Measurements from ENCODE around the gene USF2. TPM values are rescaled to one million over a fixed set of nuclear protein-coding genes. Genes with fewer than 3 reads are reported as not detected.
"Not testable (repeated sequence)": the region's sequence is repeated elsewhere in the genome, so short reads cannot be mapped to it uniquely, and the experiment has no call there.

The USF2 gene
- total RNA-seq, 1 donor from 2014 or later: 37.0 TPM

DNA sequence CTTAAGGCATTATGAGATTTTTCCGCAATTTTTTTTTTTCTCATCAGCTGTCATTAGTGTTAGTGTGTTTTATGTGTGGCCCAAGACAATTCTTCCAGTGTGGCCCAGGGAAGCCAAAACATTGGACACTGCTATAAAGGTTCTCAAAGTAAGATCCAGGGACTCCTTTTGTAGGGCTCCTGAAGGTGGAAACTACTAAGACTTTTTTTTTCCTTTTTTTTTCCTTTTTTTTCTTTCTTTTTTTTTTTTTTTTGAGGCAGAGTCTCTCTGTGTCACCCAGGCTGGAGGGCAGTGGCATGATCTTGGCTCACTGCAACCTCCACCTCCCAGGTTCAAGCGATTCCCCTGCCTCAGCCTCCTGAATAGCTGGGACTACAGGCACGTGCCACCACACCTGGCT is 16.7 kb downstream of the USF2 start:
- not testable (repeated sequence) for DNase-seq

DNA sequence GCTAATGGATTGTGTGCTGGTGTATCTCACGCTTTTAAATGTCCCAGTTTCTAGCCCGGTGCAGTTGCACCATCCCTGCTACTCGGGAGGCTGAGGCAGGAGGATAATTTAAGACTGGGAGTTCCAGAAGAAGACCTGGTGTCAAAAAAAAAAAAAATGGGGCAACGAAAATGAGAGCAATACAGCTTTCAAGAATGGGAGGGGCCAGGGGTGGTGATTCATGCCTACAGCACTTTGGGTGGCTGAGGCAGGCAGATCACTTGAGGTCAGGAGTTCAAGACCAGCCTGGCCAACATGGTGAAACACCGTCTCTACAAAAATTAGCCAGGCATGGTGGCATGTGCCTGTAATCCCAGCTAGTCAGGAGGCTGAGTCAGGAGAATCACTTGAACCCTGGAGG is 17.3 kb downstream of the USF2 start:
- not testable (repeated sequence) for DNase-seq

DNA sequence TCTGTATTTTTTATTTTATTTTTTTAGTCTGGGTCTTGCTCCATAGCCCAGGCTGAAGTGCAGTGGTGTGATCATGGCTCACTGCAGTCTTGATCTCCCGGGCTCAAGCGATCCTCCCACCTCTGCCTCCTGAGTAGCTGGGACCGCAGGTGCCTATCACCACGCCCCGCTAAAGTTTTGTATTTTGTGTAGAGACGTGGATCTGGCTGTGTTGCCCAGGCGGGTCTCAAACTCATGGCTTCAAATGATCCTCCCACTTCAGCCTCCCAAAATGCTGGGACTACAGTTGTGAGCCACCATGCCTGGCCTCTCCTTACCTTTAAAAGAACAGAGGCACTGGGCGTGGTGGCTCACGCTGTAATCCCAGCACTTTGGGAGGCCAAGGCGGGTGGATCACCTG is 19.0 kb downstream of the USF2 start:
- no peak for DNase-seq

DNA sequence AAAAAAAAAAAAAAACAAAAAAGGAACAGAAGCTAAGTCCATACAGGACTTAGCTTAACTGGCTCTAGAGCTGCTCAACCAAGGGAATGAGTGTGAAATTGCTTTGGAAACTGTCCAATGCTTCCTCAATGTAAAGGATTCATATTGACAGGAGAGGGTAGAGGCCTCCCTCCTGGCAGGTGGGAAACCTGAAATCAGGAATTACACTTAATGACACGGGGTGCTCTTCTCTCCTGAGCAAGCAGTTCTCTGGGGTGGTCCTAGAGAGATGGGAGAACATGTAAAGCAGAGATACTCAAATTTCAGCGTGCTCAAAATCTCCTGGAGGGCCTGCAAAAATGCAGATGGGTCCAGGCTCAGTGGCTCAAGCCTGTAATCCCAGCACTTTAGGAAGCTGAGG is 19.6 kb downstream of the USF2 start:
- no peak for DNase-seq

DNA sequence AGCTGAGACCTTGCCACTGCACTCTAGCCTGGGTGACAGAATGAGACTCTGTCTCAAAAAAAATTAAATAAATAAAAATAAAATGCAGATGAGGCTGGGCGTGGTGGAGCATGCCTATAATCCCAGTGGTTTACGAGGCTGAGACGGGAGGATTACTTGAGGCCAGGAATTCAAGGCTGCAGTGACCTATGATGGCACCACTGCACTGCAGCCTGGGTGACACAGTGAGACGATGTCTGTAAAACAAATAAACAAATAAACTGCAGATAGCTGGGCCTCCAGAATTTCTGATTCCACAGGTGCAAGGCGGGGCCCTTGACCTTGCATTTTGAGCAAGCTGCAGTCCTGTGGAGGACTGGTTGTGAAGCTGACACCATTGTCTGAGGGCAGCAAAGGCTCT is 20.1 kb downstream of the USF2 start:
- no peak for DNase-seq

DNA sequence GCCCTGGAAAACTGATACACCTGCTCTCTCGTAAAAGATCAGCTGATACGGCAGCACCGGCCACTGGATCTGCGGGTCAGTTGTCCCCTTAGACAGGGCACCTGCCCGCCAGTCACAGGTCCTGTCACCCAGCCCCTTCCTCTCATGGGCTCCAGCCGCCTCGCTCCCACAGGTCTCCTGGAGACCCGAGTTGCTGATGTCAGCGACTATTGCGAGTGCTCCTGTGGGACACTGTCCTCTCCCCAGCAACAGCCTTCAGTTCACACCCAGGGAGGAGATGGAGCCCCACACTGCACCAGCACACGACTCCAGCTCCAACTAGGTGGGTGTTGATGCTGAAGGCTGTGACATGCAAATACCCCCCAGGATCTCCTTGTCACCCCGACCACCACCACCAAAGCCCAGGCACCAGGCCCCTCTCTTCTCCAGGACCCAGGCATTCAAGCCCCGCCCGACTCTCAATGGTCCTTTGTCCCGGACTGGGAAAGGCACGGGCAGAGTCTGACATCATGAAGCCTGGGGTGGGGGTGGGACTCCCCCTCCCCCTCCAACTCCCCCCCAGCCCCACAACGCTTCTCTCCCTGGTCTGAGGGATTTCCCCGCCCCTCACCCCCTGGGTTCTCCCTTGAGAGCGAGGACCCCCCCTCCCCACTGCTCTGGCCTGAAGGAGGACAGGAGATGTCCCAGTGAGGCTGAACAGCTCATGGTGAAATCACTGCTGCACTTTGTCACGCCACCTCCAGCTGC is 21.8 kb downstream of the USF2 start:
- no peak for DNase-seq

DNA sequence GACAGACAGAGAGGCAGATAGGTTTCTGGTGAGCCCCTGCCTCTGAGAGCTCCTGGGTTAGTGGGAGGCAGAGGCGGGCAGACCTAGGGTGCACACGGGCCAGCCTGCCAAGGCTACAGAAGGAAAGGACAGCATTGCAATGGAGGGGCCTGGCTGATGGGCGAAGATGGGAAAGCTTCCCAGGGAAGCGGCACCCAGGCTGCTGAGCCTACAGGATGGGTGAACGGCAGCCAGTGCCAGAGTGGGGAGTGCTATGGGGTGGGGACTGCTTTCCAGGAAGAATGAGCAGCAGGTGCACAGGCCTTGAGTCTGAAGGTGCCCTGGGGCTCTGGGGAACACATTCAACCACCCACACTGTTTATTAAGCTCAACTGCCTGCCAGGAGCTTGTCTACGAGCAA is 22.5 kb downstream of the USF2 start:
- DNase-seq: no peak

DNA sequence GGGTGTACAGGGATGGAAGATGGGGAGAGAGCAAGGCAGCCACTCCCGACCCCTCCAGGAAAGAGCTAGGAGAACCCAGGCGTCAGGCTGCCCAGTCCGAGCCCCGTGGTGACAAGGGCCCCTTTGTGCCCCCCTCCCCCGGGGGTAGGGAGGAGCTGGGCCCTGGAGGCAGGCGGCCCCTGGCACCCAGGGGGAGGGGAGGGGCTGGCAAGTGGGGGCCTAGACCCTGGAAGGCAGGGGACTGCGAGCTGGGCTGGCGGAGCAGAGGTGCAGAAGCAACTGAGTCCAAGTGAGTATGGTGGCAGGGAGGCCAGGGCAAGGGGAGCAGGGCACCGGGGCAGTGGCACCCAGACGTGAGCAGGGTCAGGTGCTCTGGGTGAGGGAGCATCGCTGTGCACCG is 23.2 kb downstream of the USF2 start, which contains the start of gene MAG:
TSS of gene MAG (plus strand) at position 246 of the 400 bp plus-strand sequence. CDS start 3,248 bp downstream, outside the sequence.
- no peak for DNase-seq

DNA sequence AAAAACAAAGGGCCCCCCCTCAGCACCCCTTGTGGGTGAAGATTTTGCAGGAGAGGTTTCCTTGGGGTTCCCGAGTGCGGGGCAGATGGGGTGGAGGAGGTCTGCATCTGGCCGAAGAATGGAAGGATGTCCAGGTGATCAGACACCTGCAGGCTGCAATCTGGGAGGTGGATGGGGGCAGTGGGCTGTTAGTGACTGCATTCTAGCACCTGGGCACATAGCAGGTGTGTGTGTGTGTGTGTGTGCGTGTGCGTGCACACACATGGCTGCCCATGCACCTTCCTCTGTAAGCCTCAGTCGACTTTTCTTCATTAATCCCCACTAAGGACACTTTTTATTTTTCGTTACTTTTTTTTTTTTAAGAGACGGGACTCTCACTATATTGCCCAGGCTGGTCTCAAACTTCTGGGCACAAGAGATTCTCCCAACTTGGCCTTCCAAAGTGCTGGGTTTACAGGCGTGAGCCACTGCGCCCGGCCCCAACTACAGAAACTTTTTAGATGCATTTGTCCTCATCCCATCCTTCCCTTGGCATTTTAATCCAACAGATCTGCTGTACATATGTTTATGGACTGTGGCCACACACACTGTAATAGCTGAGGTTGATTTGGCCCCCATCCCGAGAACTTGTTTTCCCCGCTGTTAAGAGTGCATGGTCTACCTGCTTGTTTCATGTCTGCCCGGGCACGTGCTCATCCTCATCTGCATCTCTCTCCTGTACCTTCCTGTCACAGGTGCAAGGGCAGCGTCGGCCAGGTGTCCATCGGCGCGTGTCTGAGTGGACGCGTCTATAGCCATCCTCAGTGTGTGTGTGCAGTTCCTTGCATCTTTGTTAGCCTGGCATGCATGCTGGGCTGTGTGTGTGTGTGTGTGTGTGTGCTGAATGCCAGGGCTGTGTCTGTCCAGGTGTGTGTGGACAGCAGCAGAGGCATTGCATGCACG is 23.9 kb downstream of the USF2 start:
- DNase-seq: peak; percentile 60

DNA sequence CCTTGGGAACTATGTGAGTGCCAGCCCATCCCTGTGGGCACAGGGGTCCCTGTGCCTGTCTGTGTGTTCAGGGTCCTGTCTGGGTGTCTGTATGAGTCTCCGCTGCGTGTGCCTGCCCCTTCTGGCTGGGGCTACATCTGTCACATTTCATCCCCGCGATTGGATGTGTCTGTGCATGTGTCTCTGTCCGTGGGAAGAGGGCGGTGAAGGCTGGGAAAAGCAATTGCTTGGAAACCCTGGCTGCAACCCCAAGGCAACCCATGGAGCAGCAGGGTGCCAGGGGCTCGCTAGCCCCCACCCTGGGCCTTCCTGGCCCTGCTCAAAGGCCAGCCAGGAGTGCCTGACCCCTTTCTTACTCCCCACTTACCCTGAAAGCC is 24.6 kb downstream of the USF2 start:
- DNase-seq: peak; percentile 23

DNA sequence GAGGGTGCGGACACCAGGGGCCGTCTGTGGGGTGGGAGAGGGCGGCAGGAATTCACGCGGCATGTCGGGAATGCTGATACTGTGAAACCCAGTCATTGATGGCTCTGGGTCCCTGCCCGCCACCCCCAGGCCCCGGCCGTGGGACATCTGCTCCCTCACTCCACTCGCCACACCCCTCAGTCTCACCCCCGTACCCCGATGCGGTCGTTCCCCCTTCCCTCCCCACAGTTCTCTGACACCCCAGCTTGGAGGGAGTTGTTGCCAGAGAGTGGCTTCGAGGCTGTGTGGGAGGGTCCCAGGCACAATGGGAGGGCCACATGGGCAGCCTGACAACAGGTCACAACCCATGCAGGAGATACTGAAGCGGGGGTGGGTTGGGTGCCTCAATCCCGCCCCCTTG is 25.0 kb downstream of the USF2 start:
- DNase-seq: no peak

DNA sequence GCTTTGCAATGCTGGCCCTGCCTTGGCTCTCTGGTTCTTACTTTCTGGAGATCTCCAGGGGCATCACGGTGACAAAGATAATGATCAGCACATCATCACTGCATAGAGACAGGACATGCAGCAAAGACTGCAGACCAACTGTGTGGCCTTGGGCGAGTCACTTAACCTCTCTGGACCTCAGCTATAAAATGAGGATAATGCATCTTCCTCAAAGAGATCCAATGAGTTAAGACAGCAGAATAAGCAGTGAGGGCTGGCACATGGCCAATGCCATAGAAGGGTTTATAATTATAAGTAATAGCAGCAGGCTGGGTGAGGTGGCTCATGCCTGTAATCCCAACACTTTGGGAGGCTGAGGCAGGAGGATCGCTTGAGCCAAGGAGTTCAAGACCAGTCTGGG is 25.6 kb downstream of the USF2 start:
- peak; percentile 5 for DNase-seq

DNA sequence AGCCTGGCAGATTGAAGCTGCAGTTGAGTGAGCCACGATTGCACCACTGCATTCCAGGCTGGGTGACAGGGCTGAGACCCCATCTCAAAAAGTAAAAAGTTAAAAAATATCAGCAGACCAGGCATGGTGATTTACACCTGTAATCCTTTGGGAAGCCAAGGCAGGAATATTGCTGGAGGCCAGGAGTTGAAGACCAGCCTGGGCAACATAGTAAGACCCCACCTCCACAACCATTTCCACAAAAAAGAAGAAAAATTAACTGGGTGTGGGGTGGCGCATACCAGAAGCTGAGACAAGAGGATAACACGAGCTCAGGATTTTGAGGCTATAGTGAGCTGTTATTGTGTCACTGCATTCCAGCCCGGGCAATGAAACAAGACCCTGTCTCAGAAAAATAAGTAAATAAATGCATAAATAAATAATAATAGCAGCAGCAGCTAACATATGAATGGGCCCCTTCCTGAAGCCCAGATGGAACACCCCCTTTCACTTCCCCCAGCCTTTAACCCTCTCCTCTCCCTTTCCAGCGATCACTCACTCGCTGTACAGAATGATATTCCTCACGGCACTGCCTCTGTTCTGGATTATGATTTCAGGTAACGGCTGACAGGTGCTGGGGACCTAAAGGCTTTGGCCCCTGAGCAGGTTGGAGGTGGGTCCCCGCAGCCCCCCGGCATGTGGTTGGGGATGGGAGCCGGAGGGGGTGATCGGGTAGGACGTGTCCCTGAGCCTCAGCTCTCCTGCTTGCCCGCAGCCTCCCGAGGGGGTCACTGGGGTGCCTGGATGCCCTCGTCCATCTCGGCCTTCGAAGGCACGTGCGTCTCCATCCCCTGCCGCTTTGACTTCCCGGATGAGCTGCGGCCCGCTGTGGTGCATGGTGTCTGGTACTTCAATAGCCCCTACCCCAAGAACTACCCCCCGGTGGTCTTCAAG is 26.4 kb downstream of the USF2 start:
- no peak for DNase-seq

DNA sequence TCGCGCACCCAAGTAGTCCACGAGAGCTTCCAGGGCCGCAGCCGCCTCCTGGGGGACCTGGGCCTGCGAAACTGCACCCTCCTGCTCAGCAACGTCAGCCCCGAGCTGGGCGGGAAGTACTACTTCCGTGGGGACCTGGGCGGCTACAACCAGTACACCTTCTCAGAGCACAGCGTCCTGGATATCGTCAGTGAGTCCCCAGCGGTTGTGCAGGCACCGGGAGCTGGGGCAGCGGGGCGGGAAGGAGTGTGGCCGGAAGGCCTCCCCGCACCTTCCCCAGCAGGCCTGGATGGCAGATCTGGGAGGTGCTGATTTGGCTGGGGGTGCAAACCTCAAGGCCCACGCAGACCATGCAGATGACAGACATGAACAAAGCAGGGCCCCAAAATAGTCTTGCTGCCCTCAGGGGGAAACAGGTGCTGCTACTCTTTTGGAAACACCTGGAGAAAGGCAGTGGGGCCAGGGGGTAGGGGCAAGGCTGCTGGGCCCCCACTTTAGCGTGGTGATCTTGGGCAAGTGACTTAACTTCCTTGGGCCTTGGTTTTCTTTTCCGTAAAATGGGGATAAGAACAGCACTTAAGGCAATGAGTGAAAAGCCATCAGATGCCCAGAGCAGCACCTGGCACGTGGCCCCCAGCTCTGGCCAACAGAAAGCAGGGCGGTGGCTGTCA is 27.2 kb downstream of the USF2 start:
- no peak for DNase-seq

DNA sequence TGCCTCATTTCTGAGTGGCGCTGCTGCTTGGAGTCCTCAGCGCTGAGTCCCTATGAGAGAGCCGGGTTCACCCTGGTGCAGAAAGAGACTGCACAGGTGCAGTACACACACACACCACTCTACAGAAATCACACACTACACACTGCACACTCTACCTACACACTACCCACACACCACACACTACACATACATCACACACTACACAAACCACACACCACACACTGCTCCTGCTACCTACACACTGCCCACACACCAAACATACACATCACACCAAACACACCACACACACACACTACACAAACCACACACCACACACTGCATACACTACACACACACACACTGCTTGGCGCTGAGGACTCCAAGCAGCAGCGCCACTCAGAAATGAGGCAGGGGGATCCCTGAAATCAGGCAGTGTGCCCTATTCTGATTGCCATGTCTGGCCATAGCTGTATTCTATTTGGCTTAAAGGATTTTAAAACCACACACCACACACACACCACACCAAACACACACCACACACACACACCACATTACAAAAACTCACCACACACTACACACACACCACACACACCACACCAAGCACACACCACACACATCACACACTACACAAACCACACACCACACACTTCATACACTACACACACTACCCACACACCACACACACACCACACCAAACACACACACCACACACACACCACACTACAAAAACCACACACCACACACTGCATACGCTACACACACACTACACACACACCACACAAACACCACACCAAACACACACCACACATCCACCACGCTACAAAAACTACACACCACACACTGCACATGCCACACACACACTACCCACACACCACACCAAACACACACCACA is 28.1 kb downstream of the USF2 start:
- DNase-seq: no peak

DNA sequence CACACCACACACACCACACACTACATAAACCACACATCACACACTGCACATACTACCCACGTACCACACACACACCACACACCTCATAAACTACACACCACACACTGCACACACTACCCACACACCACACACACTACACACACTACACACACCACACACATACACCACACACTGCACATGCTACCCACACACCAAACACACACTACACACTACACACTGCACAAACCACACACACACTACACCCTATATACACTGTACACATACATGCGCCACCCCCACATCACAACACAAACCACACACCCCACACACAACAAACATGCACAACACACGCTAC is 28.7 kb downstream of the USF2 start:
- DNase-seq: no peak

DNA sequence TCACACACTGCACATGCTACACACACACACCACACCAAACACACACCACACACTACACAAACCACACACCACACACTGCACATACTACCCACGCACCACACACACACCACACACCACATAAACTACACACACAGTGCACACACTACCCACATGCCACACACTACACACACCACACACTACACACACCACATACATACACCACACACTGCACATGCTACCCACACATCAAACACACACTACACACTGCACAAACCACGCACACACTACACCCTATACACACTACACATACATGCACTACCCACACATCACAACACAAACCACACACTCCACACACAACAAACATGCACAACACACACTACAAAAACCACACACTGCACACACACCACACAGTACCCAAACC is 29.2 kb downstream of the USF2 start:
- no peak for DNase-seq

DNA sequence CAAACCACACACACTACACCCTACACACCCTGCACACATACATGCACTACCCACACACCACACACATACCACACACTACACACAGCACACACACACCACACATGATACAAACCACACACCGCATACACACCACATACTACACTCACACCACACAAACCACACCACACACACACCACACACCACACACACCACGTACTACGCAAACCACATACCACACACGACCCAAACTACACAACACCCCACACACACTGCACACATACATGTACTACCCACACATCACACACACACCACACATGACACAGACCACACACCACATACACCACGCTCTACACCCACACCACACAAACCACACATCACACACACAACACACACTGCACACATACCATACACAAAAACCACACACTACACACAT is 29.8 kb downstream of the USF2 start:
- DNase-seq: no peak

DNA sequence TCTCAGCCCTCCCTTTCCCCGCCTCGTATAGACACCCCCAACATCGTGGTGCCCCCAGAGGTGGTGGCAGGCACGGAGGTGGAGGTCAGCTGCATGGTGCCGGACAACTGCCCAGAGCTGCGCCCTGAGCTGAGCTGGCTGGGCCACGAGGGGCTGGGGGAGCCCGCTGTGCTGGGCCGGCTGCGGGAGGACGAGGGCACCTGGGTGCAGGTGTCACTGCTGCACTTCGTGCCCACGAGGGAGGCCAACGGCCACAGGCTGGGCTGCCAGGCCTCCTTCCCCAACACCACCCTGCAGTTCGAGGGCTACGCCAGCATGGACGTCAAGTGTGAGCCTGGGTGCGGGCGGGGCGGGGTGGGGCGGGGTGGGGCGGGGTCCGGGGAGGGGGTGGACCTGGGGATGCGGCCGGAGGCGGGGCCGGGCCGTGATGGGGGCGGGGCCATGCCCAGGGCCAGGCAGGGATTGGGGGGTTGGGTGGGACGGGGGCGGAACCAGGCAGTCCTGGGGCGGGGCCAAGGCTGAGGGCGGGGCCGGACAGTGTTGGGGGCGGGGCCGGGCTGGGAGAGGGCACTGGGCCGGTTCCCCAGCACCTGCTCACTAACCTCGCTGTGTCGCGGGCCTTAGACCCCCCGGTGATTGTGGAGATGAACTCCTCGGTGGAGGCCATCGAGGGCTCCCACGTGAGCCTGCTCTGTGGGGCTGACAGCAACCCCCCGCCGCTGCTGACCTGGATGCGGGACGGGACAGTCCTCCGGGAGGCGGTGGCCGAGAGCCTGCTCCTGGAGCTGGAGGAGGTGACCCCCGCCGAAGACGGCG is 31.0 kb downstream of the USF2 start:
- no peak for DNase-seq

DNA sequence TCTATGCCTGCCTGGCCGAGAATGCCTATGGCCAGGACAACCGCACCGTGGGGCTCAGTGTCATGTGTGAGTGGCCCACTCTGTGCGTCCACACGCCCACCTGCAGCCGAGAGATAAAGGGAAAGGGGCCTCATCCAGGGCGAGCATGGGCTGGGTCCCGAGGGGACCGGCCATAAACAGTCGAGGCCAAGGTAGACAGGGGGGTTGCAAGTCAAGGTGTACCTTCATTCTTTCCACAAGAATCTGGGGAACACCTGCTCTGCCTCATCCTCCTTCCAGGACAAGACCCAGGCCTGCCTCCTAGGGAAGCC is 31.5 kb downstream of the USF2 start:
- DNase-seq: no peak

All from skin of body (tissue), 2 donors.